ENCODE results near the gene PIK3R6.
A peak's percentile ranks its signal among the peaks of the same experiment; 100 is the strongest.
"Not testable (repeated sequence)": the region's sequence is repeated elsewhere in the genome, so short reads cannot be mapped to it uniquely, and the experiment has no call there.

Gene PIK3R6

GRCh38 chr17:8872705-8873435, 5.4 kb upstream of the PIK3R6 start:
- DNase-seq = no peak

GRCh38 chr17:8872036-8872704, 4.7 kb upstream of the PIK3R6 start:
- DNase-seq = no peak

- DNase-seq = no peak
Observed at GRCh38 chr17:8871081-8871581, 3.7 kb upstream of the PIK3R6 start.

GRCh38 chr17:8870406-8871040, 3.0 kb upstream of the PIK3R6 start:
- DNase-seq = no peak

GRCh38 chr17:8869114-8869815, 1.8 kb upstream of the PIK3R6 start:
- DNase-seq = peak in 2 of 3 donors; percentile 44 to 60

GRCh38 chr17:8868529-8868951, 1.1 kb upstream of the PIK3R6 start:
- DNase-seq = peak; percentile 40 to 73 (median 69)

- DNase-seq = no peak
Observed at GRCh38 chr17:8868092-8868491, 618 bp upstream of the PIK3R6 start.

GRCh38 chr17:8865811-8866210, 1.7 kb downstream of the PIK3R6 start:
- DNase-seq = no peak

GRCh38 chr17:8865385-8865784, 2.1 kb downstream of the PIK3R6 start:
- no peak for DNase-seq

GRCh38 chr17:8862213-8863056, 5.0 kb downstream of the PIK3R6 start:
- no peak for DNase-seq

GRCh38 chr17:8861495-8862181, 5.8 kb downstream of the PIK3R6 start:
- no peak for DNase-seq

GRCh38 chr17:8859804-8860430, 7.6 kb downstream of the PIK3R6 start:
- DNase-seq = peak in 1 of 3 donors; percentile 46

GRCh38 chr17:8859027-8859803, 8.3 kb downstream of the PIK3R6 start:
- peak; percentile 90 to 96 (median 91) for DNase-seq

- DNase-seq = no peak
Observed at GRCh38 chr17:8857919-8858318, 9.6 kb downstream of the PIK3R6 start.

GRCh38 chr17:8856869-8857575, 10.5 kb downstream of the PIK3R6 start:
- no peak for DNase-seq

GRCh38 chr17:8856205-8856603, 11.3 kb downstream of the PIK3R6 start:
- not testable (repeated sequence) for DNase-seq

GRCh38 chr17:8855477-8856204, 11.8 kb downstream of the PIK3R6 start:
- peak in 2 of 3 donors; percentile 48 to 50 for DNase-seq

GRCh38 chr17:8851600-8851999, 15.9 kb downstream of the PIK3R6 start:
- peak in 1 of 3 donors; percentile 15 for DNase-seq

Measured in suppressor macrophage treated with lipopolysaccharide for 1 hour (primary cell).